HL-60 (cell line): ENCODE data around the gene EYS.

Experiments used
- DNase-seq, 2 experiments: peaks; one replicate each; pipeline ENCODE4 v3.0.0-alpha.2; 2010 to 2020; ENCODE audit warnings: low read depth in 1 of 2, low spot score in 1 of 2
- H3K27ac ChIP-seq: fragments of 250-450 bp; sonication (Bioruptor Pico); replicated peaks from 2 replicates; pipeline ENCODE4 v1.5.1; 2020; ENCODE audit warnings: mild to moderate bottlenecking, moderate library complexity
- H3K27me3 ChIP-seq: fragments of 250-450 bp; sonication (Bioruptor Pico); 2 replicates; pipeline ENCODE4 v1.5.1; 2021; ENCODE audit warnings: mild to moderate bottlenecking, moderate library complexity; ENCODE audit not compliant: insufficient read depth, poor library complexity, severe bottlenecking
- H3K4me3 ChIP-seq: replicated peaks from 2 replicates; pipeline ENCODE4 v1.5.1; 2011; ENCODE audit warnings: mild to moderate bottlenecking, control low read depth, low read length; ENCODE audit not compliant: insufficient read depth
- GABPA ChIP-seq: IDR thresholded peaks from 2 replicates; pipeline ENCODE4 v1.6.1; 2012; ENCODE audit warnings: low read depth
- POLR2AphosphoS5 ChIP-seq: IDR thresholded peaks from 2 replicates; pipeline ENCODE4 v1.6.1; 2012; ENCODE audit warnings: low read depth
- SPI1 ChIP-seq: IDR thresholded peaks from 2 replicates; pipeline ENCODE4 v1.6.1; 2012; ENCODE audit warnings: low read depth, mild to moderate bottlenecking, borderline replicate concordance
- TF ChIP-seq, protein P1 (sequence below): IDR thresholded peaks from one replicate; pipeline ENCODE4 v1.5.1; 2011; ENCODE audit warnings: low read length, control low read depth, inconsistent platforms; ENCODE audit not compliant: insufficient read depth
- TF ChIP-seq, protein P2 (sequence below): IDR thresholded peaks from 2 replicates; pipeline ENCODE4 v1.6.1; 2012; ENCODE audit warnings: low read depth; ENCODE audit not compliant: insufficient replicate concordance

The EYS gene

DNA sequence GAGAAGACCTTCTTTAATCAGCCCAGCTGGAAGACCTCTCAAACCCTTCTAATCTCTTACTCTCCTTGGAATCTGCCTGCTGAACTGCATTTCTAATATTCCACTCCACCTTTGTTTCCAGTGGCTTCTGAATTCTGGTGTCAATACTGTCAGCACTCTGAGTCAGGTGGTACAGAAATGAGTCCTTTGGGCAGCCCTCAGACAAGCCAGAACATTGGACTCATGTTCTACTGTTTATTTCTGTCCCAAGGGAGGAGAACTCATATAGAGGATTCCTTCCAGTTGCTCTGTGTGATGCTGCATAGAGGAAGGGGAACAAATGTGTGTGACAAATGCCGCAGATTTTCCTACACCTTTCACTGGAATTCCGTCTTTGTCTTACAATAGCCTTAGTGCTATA lies 1956.6 kb downstream of the EYS start:
- no peak for DNase-seq
- Histone ChIP-seq H3K27me3 (no peaks in the 10 kb centered on the region), H3K27ac (no peak overlapping the region), H3K4me3 (no peak overlapping the region)
- TF ChIP-seq, protein P1, sequence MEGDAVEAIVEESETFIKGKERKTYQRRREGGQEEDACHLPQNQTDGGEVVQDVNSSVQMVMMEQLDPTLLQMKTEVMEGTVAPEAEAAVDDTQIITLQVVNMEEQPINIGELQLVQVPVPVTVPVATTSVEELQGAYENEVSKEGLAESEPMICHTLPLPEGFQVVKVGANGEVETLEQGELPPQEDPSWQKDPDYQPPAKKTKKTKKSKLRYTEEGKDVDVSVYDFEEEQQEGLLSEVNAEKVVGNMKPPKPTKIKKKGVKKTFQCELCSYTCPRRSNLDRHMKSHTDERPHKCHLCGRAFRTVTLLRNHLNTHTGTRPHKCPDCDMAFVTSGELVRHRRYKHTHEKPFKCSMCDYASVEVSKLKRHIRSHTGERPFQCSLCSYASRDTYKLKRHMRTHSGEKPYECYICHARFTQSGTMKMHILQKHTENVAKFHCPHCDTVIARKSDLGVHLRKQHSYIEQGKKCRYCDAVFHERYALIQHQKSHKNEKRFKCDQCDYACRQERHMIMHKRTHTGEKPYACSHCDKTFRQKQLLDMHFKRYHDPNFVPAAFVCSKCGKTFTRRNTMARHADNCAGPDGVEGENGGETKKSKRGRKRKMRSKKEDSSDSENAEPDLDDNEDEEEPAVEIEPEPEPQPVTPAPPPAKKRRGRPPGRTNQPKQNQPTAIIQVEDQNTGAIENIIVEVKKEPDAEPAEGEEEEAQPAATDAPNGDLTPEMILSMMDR: no peak

DNA sequence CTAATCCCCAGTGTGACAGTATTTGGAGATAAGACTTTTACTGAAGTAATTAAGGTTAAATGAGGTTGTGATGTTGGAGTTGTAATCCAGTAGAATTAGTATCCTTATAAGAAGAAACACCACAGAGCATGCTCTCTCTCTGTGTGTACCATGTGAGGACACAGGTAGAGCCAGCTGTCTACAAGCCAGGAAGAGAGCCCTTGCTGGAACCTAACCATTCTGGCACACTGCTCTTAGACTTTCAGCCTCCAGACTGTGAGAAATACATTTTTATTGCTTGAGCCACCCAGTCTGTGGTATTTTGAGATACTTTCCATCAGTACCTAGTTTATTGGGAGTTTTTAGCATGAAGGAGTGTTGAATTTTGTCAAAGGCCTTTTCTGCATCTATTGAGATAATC lies 1961.2 kb downstream of the EYS start:
- no peak for DNase-seq
- no peaks in the 10 kb centered on the region for H3K27me3 ChIP-seq
- no peak for TF ChIP-seq SPI1
- TF ChIP-seq POLR2AphosphoS5: no peak
- TF ChIP-seq, protein P1: no peak
- TF ChIP-seq, protein P2, sequence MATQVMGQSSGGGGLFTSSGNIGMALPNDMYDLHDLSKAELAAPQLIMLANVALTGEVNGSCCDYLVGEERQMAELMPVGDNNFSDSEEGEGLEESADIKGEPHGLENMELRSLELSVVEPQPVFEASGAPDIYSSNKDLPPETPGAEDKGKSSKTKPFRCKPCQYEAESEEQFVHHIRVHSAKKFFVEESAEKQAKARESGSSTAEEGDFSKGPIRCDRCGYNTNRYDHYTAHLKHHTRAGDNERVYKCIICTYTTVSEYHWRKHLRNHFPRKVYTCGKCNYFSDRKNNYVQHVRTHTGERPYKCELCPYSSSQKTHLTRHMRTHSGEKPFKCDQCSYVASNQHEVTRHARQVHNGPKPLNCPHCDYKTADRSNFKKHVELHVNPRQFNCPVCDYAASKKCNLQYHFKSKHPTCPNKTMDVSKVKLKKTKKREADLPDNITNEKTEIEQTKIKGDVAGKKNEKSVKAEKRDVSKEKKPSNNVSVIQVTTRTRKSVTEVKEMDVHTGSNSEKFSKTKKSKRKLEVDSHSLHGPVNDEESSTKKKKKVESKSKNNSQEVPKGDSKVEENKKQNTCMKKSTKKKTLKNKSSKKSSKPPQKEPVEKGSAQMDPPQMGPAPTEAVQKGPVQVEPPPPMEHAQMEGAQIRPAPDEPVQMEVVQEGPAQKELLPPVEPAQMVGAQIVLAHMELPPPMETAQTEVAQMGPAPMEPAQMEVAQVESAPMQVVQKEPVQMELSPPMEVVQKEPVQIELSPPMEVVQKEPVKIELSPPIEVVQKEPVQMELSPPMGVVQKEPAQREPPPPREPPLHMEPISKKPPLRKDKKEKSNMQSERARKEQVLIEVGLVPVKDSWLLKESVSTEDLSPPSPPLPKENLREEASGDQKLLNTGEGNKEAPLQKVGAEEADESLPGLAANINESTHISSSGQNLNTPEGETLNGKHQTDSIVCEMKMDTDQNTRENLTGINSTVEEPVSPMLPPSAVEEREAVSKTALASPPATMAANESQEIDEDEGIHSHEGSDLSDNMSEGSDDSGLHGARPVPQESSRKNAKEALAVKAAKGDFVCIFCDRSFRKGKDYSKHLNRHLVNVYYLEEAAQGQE: no peak
- no peak for TF ChIP-seq GABPA
- H3K27ac ChIP-seq: no peak overlapping the region
- no peak overlapping the region for H3K4me3 ChIP-seq

DNA sequence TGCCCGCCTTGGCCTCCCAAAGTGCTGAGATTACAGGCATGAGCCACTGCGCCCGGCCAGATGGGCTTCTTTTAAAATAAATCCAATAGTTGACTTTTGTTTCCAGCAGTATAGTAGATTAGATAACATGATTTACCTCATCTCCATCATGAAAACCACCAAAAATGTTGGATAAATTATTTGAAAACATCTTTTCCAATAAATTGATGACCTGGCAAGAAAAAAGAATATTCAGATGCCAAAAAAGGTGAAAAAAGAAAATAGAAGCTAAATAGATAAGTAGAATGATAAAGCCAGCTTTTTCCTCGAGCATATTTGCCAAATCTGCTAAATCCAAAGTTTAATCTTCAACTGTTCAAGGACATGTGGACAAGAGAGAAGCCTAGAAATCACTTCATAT lies 1962.2 kb downstream of the EYS start:
- Histone ChIP-seq H3K27me3 (no peaks in the 10 kb centered on the region), H3K27ac (no peak overlapping the region), H3K4me3 (no peak overlapping the region)
- DNase-seq: no peak
- TF ChIP-seq GABPA: no peak
- no peak for TF ChIP-seq POLR2AphosphoS5
- TF ChIP-seq SPI1: no peak
- TF ChIP-seq, protein P1: no peak
- TF ChIP-seq, protein P2: no peak

DNA sequence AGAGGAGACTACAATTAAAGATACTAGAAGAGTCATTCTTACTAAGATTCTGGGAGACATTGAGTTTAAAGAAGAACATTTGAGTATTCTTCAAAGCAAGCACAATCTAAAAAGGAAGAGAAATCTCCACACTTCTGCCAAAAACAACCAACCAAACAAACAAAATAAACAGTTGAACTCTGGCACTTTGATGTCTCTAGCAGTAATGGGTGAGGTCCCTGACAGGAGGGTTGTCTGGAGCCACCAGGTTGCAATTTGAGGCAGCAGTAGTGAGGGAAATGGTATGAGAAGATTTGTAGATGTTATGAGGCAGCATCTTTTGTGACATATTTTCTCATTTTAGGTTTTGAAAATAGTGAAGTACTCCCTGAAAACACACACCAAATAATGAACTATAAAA lies 1963.3 kb downstream of the EYS start:
- H3K27ac ChIP-seq: no peak overlapping the region
- no peak overlapping the region for H3K4me3 ChIP-seq
- no peaks in the 10 kb centered on the region for H3K27me3 ChIP-seq
- no peak for DNase-seq
- TF ChIP-seq GABPA: no peak
